Stimulated activated naive CD4-positive, alpha-beta T cell (primary cell): ENCODE measurements around the gene OR9Q1.

Experiments
- DNase-seq, 6 experiments: peaks; one replicate each; lab custom pipeline; 2025; lab: John Stamatoyannopoulos, UW

The OR9Q1 gene

DNA sequence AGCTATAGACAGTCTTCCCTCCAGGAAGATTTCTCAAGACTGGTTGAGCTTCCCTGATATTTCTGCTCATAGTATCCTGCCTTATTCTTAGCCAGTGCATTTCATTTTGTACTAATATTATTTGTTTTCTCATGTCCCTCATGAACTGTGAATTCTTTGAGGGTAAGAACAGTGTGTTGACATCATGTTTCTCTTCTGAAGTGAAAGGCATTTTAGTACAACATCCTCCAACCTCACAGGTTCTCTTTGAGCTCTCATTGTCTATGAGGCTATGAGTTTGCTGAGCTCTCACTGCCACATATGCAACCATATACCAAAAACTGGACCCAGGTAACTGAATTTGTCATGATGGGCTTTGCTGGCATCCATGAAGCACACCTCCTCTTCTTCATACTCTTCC lies 7.0 kb downstream of the OR9Q1 start, which contains the start of gene OR6Q1:
Gene OR6Q1, plus strand, starts transcription at position 301 of the 400 bp plus-strand sequence. Its CDS starts 0 bp downstream, at position 301.
- DNase-seq = no peak

DNA sequence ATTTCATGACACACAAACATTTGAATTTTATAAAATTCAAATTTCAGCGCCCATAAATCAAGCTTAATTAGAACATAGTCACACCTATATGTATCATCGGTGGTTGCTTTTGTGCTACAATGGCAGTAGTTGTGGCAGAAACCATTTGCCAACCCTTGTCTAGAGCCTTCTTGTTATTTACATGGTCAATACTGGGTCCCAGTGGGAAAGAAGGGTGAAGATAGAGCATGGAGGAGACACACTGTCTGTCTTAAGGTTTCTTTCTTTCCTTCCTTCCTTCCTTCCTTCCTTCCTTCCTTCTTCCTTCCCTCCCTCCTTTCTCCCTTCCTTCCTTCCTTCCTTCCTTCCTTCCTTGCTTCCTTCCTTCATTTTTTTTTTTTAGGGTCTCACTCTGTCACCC lies 10.8 kb downstream of the OR9Q1 start:
- no peak for DNase-seq

GRCh38 chr11:58039589-58039988 lies 15.9 kb downstream of the OR9Q1 start:
- no peak for DNase-seq

- no peak for DNase-seq
Observed at GRCh38 chr11:58043379-58043778, 19.7 kb downstream of the OR9Q1 start.

DNA sequence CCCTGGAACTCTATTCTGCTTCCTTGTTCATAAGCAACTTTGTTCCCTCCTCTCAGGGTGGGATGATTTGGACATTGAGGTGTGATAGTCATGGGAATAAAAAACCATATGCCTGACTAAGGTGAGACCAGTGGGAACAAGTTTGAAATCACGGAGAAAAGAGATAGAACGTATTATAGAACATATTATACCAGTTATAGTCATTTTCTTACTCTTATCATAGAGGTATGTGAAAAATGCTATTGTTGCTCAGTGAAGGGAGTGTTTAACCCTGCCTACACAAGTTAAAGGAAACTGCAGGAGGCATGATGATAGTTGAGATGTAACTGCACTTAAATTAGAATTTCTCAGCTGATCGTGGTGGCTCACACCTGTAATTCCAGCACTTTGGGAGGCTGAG lies 22.6 kb downstream of the OR9Q1 start:
- DNase-seq = no peak

GRCh38 chr11:58047818-58048217 lies 24.1 kb downstream of the OR9Q1 start:
- no peak for DNase-seq

DNA sequence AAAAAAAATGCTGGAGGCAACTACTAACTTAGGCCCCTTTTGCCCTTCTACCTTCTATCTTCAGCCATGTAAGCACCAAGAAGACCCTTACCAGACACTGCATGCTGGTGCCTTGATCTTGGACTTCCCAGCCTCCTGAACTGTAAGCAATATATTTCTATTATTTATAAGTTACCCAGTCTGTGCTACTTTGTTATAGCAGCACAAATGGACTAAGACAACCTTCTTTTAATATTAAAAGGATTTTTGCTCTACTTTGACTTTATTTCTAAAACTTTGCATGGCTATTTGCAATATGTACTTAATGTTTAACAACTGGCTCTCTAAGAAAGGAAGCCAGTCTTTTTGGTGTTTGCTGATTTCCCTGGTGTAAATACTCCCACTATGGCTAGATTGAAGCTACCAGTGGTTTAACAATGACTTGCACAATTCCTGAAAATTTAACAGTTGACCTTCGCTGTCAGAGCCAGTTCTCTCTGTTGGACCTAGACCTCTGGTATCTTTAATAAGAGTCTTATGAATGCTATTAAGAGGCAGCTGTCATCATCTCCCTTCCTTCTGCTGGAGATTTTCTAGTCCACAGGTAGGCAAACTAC lies 32.2 kb downstream of the OR9Q1 start:
- no peak for DNase-seq

- no peak for DNase-seq
Observed at GRCh38 chr11:58057481-58057880, 33.8 kb downstream of the OR9Q1 start.

GRCh38 chr11:58058276-58059006 lies 34.8 kb downstream of the OR9Q1 start:
- no peak for DNase-seq

DNA sequence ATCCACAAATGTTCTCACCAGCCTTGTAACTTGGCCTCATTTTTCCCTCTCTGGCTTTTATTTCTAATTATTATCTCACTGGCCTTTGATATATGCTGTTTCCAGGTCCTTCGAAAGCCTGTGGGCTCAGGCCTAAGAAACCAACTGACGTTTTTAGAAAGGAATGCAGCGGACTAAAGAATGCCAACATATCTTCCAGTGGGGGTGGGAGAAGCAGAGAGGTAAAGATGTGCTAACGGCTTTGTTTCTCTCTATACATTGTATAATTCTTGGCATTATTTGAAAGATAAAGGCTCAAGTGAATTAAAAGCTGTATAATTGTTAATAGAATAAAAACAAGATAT lies 35.3 kb downstream of the OR9Q1 start:
- no peak for DNase-seq

GRCh38 chr11:58060535-58060934 lies 36.9 kb downstream of the OR9Q1 start:
- DNase-seq = no peak

GRCh38 chr11:58060939-58061672 lies 37.4 kb downstream of the OR9Q1 start:
- no peak for DNase-seq

GRCh38 chr11:58061813-58062212 lies 38.1 kb downstream of the OR9Q1 start:
- no peak for DNase-seq

DNA sequence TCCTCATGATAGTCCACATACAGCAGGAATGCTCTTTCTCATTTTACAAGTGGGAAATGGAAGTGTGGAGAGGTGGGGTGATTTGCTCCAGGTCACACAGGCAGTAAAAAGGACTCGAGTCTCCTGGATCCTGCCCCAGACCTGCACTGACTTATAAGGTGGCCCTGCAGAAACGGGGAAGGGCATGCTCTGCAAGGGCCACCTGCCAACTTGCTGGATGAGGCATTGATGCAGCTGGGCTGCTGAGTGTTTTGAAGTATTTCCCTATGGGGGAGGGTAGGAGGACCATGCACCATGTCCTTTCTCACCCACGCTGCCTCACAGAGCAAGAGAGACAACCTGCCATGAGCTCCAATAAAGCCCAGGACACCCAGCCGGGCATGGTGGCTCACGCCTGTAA lies 44.0 kb downstream of the OR9Q1 start:
- DNase-seq = no peak

GRCh38 chr11:58068655-58069054 lies 45.0 kb downstream of the OR9Q1 start:
- DNase-seq = no peak

GRCh38 chr11:58070585-58070984 lies 46.9 kb downstream of the OR9Q1 start:
- no peak for DNase-seq

- DNase-seq = no peak
Observed at GRCh38 chr11:58075781-58076180, 52.1 kb downstream of the OR9Q1 start.

DNA sequence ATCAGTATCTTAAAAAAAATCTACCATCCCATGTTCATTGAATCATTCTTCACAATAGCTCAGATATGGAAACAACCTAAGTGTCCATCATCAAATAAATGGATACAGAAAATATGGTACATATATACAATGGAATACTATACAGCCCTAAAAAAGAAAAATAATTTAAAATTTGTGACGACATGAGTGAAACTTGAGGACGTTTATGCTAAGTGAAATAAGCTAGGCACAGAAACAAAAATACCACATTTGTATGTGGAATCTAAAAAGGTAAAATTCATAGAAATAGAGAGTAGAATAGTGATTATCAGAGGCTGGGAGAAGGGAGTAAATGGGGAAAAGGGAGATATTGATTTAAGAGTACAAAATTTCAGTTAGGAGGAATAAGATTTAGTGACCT lies 62.8 kb downstream of the OR9Q1 start:
- no peak for DNase-seq

- no peak for DNase-seq
Observed at GRCh38 chr11:58097437-58097836, 73.8 kb downstream of the OR9Q1 start.

- no peak for DNase-seq
Observed at GRCh38 chr11:58121096-58121495, 97.4 kb downstream of the OR9Q1 start.

DNA sequence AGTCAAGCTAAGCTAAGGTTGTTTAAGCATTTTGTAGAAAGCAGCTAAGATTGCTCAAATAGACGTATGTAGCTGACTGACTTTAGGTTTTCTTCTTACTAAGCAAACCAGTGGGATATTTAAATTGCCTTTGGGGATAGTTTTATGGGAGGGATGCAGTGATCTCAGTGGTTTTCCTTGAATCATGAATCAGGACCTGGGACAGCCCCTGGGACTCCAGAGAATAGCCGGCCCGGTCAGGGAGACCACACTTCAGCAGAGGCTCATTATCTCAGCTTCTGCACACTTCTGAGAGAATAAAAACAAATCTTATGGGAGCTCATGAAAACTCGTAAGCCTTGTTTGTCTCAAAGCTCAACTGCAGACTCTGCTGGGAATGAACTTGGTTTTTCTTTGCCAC lies 101.8 kb downstream of the OR9Q1 start, which contains the start of gene OR9I1:
Gene OR9I1, minus strand, starts transcription at position 62 of the 400 bp plus-strand sequence. CDS start 6,086 bp downstream, outside the sequence.
- no peak for DNase-seq

GRCh38 chr11:58127350-58127749 lies 103.7 kb downstream of the OR9Q1 start:
- no peak for DNase-seq
